HEK293 (cell line): ENCODE measurements around the gene SYTL3.

Experiments
- CTCF ChIP-seq: fragments of 450-650 bp; formaldehyde crosslinking; IDR thresholded peaks from 2 replicates; pipeline ENCODE4 v1.5.1; 2016; ENCODE audit warnings: missing biosample characterization, missing genetic modification characterization
- ELK4 ChIP-seq: IDR thresholded peaks from 2 replicates; pipeline ENCODE4 v1.6.1; 2011; ENCODE audit warnings: mild to moderate bottlenecking, low read depth, low read length, borderline replicate concordance
- ZNF292 ChIP-seq: fragments of 450-650 bp; formaldehyde crosslinking; IDR thresholded peaks from 2 replicates; pipeline ENCODE4 v1.5.1; 2016; ENCODE audit warnings: low read depth, missing biosample characterization, missing genetic modification characterization, borderline replicate concordance

GRCh38 chr6:158780246-158780884, 130.5 kb downstream of the SYTL3 start:
- TF ChIP-seq CTCF (tag by site-specific recombination) (no peak), ZNF292 (no peak), ELK4 (no peak)
